Hippocampal formation (tissue), 2 donors: ENCODE data around the gene SLC7A8.

Source experiments
- DNase-seq, 2 donors: peaks; one replicate each; lab custom pipeline; 2025; lab: John Stamatoyannopoulos, UW

Gene SLC7A8

DNA sequence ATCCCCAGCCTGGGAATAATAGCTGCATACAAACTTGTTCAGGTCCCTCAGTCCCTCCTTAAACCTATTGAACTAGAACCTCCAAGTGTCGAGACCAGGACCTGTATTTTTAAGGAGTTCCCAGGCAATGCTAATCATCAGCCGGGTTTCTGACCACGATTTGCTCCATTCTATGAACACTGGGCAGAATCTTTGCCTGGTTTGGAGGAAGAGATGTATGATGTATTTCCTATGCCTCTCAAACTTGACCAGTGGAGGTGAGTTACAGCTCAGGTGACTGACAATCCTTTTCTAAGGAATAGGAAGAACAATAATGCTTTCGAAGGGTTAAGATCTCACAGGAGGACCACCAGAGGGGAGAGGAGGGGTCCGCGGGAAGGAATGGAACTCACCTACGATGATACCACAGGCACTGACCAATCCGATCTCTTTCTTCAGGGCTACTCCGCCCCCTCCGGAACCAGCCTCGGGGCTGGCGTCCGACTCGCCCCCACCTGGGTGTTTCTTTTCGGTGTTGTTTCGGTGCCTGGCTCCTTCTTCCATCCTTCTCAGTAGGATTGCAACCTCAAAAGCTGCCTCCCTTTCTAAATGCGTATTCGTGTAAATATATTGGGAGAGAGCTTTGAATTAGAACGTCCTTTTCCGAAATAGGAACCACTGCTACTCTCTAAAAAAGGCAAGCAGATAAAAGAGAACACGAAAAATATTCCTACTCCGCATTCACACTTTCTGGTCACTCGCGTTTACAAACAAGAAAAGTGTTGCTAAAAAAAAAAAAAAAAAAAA, 895 bp downstream of the SLC7A8 start:
- peak in 1 of 2 donors; percentile 43 for DNase-seq

GRCh38 chr14:23181946-23182345, 1.5 kb downstream of the SLC7A8 start:
- no peak for DNase-seq

DNA sequence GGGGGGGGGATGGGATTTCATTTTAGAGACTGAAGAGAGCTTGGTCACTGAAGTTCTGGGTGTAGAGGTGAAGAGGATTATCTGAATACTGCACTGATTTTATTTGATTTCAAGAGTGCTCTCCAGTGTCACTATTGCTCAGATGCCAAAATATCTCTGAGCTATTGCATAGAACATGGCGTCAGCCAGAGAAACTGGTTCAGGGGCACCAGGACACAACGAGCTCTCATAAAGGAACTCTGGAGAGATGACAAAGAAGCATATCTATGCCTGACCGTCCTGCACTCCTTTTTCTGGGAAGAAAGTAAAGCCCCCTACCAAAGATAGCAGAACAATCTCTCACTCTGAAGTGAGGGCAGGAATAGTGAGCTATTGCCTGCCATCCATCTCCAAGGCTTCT, 2.0 kb downstream of the SLC7A8 start:
- no peak for DNase-seq

DNA sequence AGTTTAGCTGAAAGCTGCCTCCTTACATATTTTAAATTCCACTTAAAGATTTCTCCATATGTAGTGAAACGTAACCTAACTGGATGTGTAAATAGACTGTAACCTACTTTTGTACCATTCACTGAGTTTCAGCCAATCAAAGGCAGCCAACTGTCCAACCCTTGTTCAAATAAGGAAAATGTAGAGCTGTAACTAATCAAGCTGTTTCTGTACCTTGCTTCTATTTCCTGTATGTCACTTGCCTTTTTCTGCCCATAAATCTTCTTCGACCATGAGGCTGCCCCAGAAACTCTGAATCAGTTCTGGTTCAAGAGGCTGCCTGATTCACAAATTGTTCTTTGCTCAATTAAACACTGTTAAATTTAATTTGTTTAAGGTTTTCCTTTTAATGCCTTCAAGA, 6.3 kb downstream of the SLC7A8 start:
- DNase-seq: no peak

DNA sequence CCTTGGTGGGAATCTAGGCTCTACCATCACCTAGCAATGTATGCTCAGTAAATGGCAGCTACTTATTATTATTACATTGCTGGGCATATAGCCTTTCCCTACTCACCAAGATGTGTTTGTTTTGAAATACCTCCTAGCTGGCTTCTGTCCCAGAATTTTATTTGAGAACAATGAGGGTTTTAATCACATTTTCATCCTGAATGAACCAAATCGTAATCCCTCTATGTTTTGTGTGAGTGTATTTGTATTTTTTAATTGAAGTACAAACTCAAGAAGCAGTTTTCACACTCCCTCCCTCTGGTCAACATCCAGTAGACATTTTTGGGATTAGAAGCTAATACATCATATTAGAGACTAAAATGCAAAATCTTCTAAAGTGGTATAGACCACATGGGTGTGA, 7.6 kb downstream of the SLC7A8 start:
- no peak for DNase-seq

DNA sequence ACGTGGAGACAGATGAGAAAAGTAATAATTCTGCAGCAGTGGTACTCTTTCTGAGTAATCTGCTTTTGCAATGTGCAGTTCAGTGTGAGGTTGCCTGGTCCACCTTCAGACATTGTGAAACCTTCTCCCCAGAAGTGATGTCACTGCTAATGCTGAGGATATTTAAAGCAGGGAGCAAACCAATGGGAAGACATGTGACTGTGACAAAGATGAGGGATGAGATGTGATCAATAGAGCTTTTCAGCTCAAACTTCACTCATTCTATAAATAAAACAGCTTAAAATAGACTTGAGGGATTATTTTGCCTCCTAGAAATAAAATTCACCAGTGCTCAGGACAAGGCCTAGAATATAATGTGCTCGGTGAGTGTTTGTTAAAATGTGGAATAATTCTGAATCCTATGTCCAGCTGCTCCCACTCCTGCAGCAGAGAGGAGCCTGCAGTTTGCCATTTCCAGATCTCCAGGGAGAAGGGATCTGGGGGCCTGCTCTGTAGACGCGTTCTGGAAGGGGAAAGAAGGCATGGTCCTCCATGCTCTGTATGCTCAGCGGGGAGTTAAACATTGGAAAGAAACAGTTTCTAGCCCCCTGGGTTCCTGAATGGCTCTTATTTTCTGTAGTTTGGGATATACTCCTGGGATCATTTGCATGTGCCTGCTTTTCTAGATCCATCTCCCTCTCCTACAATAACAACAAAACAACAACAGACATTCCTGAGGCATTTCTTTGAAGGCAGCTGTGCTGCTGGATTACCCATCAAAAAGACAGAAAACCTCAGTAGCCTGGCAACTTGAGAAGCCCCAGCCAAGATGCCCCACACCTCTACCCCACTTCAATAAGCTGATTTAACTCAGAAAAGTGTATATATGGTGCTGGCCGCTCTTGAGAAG, 8.9 kb downstream of the SLC7A8 start:
- peak in 1 of 2 donors; percentile 32 for DNase-seq

DNA sequence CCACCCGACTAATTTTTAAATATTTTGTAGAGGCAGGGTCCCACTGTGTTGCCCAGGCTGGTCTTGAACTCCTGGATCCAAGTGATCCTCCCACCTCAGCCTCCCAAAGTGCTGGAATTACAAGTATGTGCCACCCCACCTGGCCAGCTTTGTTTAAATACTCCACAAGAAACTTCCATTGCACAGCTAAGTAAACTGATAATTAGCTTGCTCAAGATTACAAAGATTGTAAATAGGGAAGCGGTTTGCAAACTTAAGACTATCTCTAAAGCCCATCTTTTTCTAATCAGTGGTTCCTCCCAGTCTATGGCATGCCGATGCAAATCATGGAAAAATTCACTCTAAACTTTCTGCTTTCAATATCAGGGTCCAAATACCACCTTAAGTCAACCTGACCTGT, 9.7 kb downstream of the SLC7A8 start:
- no peak for DNase-seq

- DNase-seq: no peak
These were observed 10.4 kb downstream of the SLC7A8 start for GRCh38 chr14:23173031-23173430.

- no peak for DNase-seq
These were observed 10.9 kb downstream of the SLC7A8 start for GRCh38 chr14:23172574-23172973.

DNA sequence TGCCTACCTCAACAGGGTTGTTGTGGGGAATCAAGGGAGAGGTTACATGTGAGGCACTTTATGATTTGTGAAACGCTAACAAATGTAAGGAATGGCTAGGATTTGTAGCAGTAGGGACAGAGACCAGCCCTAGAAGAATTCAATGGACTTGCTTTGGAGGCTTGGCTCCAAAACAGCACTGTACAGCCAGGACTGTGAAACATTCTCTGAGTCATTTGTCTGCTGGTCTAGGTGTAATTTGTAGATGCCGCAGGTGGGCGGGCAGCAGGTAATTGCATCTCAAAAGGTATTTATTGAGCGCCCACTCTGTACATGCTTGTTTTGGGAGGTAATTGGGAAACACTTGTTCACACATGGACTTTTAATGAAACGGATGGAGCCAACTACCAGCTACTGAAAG, 11.4 kb downstream of the SLC7A8 start:
- no peak for DNase-seq

GRCh38 chr14:23171222-23171975, 12.1 kb downstream of the SLC7A8 start:
- DNase-seq: no peak

GRCh38 chr14:23169622-23170021, 13.8 kb downstream of the SLC7A8 start:
- no peak for DNase-seq

DNA sequence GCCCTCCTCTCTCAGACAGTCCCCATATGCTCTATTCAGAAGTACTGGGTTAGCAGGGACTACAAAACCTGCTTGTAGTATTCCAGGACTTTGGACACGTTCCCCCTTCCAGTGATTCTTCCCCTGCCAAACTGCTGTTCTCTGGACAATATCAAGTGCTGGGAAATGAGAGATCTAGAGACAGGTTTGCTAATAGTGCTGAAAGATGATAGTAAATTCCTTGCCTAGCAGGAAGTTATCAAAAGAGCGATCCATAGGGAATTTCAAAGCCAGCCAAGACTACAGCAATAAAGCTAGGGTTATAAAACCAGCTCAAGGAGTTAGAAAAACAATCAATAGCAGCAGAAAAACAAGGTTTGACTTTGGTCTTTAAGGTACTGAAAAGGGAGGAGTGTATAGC, 15.2 kb downstream of the SLC7A8 start:
- DNase-seq: no peak

- no peak for DNase-seq
These were observed 16.2 kb downstream of the SLC7A8 start for GRCh38 chr14:23167116-23167847.

DNA sequence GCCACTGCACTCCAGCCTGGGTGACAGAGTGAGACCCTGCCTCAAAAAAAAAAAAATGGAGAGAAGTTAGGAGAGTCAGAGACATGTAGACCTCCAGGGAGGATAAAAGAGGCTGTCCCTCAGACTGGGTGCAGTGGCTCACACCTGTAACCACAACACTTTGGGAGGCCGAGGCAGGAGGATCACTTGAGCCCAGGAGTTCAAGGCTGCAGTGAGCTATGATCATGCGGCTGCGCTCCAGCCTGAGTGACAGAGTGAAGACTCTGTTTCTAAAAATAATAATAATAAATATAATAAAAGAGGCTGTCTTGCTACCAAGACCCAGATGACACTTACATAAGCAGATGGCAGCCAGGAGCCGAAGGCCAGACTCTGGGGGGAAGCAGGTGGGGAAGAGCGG, 18.5 kb downstream of the SLC7A8 start:
- no peak for DNase-seq

DNA sequence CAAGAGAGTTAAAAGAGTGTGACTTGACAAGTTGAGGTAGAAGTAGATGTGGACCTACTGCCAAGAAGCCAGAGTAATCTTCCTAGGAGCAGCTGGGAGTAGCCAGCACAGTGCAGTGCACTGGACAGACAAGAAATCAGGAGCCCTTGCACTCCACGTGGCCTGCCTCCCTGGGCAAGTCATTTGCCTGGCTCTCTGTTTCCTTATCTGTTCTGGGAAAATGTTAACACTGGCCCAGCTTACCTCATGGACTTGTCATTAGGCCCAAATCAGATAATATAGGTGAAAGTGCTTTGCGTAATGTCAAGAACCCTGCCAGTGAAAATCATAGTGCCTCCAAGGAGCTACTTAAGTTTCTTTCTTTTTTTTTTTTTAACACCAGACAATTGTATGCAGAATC, 19.2 kb downstream of the SLC7A8 start:
- no peak for DNase-seq

DNA sequence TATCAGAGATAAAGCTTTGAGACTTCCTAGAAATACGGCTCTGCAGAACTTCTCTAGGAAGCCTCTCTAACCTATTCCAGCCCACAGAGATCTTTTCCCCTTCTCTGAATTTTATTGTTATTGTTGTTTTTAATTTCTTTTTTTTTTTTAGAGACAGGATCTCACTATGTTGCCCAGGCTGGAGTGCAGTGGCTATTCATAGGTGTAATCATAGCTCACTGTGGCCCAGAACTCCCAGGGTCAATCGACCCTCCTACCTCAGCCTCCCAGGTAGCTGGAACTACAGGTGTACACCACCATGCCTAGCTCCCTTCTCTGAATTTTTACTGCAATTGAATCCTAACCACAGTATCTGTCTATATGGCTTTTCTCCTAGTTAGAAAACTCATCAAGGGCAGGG, 19.6 kb downstream of the SLC7A8 start:
- DNase-seq: no peak

GRCh38 chr14:23162800-23163199, 20.7 kb downstream of the SLC7A8 start:
- DNase-seq: no peak

DNA sequence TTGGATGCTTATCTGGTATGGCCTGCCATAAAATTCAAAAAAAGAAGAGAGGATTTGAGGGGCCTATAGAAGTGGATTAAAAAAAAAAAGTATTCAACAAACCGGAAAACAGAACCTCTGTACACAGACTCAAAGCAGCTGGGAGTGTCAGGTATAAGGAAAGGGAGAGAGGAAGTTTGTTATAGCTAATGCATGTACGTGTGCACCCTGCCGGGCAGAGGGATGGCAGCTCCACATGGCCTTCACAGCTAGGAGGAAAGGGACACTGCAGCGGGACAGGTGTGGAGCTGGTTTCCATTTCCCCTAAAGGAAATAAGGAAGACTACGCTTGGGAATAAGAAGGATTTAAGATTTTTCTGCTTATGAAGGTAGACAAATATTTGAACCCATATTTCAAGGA, 21.5 kb downstream of the SLC7A8 start:
- no peak for DNase-seq

- peak in 1 of 2 donors; percentile 15 for DNase-seq
These were observed 22.4 kb downstream of the SLC7A8 start for GRCh38 chr14:23160924-23161522.

- no peak for DNase-seq
These were observed 23.9 kb downstream of the SLC7A8 start for GRCh38 chr14:23159532-23159931.
